Hematopoietic multipotent progenitor cell treated with erythropoietin and hydrocortisone succinate and interleukin-3 and kit ligand, for 17 days (in vitro differentiated cells): ENCODE results near the gene MYEF2.

Source experiments
- DNase-seq: peaks from one replicate; pipeline ENCODE4 v3.0.0-alpha.2; 2015; ENCODE audit warnings: low spot score

Gene MYEF2, protein sequence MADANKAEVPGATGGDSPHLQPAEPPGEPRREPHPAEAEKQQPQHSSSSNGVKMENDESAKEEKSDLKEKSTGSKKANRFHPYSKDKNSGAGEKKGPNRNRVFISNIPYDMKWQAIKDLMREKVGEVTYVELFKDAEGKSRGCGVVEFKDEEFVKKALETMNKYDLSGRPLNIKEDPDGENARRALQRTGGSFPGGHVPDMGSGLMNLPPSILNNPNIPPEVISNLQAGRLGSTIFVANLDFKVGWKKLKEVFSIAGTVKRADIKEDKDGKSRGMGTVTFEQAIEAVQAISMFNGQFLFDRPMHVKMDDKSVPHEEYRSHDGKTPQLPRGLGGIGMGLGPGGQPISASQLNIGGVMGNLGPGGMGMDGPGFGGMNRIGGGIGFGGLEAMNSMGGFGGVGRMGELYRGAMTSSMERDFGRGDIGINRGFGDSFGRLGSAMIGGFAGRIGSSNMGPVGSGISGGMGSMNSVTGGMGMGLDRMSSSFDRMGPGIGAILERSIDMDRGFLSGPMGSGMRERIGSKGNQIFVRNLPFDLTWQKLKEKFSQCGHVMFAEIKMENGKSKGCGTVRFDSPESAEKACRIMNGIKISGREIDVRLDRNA

DNA sequence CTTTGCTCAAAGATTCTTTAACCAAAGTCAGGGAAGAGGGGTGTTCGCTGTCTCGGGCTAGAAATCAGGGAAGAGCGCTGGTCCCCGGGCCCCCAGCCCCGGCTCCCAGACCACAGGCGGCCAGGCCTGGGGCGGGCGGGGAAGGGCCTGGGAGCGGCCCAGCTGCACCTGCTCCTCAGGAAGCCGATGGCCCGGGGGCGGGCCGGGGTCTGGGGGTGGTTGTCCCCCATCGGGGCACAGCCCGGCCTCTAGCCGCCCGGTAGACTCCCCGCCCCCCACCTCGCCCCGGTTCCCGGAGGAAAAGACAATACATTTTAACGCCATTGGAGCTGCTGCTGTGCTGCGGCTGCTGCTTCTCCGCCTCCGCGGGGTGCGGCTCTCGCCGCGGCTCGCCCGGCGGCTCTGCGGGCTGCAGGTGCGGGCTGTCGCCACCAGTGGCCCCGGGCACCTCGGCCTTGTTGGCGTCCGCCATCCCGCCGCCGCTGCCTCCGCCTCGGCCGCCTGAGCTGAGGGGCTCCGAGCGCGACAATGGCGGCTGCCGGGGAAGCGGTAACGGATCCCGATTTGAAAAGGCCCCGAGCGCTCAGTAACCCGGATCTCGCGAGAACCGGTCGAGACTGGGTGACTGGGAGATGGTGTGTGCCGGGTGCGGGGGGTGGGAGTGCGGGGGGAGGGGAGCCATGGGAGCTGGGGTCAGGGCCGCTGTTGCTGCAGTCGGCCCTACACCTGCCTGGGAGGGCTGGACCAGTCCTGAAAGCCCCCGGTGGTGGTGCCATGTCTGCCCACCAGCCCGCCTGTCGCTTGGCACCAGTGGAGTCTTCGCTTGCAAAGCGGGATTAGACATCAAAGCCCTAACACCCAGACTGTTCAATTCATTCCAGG is at the start of gene MYEF2:
MYEF2 (minus strand) TSS at position 530 of the 882 bp plus-strand sequence; CDS start at position 472, 58 bp downstream.
- DNase-seq = no peak

GRCh38 chr15:48225771-48226170 is 47.7 kb upstream of the MYEF2 start:
- no peak for DNase-seq

DNA sequence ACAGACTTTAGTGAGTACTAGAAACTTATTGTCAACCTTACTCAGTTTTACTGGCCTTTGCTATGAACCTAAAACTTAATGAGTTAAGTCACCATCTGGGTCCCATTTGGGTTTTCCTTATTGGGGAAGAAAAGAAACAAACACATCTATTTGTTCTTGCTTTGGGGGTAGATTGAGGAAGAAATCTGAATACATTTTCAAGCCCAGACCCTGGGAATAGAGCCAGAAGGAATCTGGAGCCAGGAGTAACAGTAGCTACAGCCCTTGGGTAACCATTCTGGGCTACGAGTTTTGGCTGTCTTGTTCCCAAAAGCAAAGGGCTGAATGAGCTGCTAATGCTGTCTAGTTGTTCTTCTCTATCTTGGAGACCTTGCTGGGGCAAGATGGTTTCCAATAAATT is 44.5 kb upstream of the MYEF2 start:
- no peak for DNase-seq

- DNase-seq = no peak
These were observed 43.8 kb upstream of the MYEF2 start for GRCh38 chr15:48221885-48222284.

GRCh38 chr15:48221261-48221660 is 43.2 kb upstream of the MYEF2 start:
- no peak for DNase-seq

- no peak for DNase-seq
These were observed 27.9 kb upstream of the MYEF2 start, which contains the start of gene SLC12A1 for GRCh38 chr15:48205981-48206380. Gene SLC12A1, plus strand, starts transcription at chr15:48206302. Its CDS starts 1,418 bp downstream, at chr15:48207720.

DNA sequence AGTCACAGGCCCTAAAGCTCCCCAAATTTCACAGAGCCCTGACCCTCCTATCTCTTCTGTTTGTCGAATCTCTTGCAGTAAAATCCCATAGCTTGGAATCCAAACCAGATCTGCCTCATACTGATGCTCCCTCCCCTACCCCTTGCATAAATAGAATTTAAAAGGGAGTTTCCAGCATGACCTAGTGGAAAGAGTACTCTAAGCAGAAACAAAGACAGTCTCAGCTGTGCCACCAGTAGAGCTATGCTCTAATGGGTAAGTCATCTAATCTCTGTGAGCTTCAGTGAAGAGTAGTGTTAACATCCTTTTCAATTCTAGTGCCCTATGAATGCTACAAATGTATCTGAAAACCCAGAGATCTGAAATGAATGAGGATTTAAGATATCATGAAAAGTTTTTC is 24.0 kb upstream of the MYEF2 start:
- DNase-seq = no peak

- no peak for DNase-seq
These were observed 13.6 kb upstream of the MYEF2 start, which contains the start of gene CTXN2 for GRCh38 chr15:48191574-48192225. Gene CTXN2, plus strand, starts transcription at chr15:48191665. Its CDS starts 9,636 bp downstream, at chr15:48201301.

DNA sequence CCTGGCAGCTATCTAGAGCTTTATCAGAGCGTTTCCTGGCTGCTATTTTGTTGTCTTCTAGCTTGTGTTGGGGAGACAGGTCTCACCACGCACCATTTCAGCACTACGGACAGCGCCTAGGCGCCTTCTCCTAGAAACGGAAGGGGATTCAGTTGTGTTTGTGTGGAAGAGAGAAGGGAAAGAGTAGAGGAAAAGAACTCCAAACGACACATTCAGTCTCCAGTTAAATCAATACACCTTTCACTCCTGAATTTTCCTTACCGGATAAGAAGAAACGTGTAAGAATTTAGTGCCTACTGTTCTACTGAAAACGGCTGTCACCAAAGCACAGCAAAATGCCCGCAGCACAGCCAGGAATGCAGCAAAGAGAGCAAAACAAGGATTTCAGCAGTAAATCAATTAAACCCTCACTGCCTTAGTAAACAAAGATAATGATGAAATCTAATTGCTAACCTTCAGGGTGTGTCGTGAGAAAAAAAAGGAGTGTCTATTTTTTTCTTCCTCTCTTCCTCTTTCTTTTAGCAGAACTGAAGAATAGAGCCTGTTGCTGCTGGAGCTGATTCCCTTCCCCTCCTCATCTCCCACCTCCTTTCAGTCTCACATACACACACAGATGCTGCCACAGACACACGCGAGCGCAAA is 13.0 kb upstream of the MYEF2 start:
- DNase-seq = no peak

GRCh38 chr15:48186271-48186670 is 8.2 kb upstream of the MYEF2 start:
- DNase-seq = no peak

DNA sequence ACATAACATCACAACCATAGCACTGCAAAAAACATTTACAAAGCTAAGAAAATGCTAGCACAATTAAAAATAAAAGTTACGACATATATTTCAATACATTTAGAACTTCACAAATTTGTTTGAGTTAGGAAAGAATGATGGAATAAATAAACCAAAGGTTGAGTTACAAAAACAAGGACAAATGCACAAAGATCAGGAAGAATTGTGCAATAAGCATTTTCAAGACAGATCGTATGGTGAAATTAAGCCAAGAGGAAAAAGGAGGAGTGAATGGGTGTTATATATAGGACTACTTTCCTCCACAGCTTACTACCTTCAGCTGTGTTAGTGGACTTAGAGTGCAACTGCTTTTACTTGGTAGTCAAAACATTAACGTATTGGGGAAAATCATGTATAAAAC is 7.4 kb upstream of the MYEF2 start:
- DNase-seq = no peak

DNA sequence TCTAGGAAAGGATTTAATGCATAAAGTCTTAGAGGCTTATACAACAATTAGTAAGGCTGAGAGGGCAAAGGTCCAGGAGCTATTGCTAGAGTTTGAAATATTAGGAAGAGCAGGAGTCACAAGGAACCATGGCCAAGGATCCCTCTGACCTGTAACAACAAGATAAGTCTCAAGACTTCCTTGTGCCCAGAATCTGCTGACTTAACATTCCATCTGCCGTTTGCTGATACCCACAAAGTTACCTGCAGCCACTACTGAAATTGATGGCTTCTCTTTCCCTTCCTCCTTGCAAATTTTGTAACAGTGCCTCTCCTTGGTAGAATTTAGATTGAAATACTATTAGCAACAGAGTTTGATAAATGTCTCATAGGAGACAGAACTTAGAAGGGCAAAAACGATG is 4.7 kb upstream of the MYEF2 start:
- no peak for DNase-seq

GRCh38 chr15:48178648-48178931 is 495 bp upstream of the MYEF2 start:
- DNase-seq = no peak

GRCh38 chr15:48177383-48177765 is 721 bp downstream of the MYEF2 start:
- DNase-seq = no peak

GRCh38 chr15:48176957-48177356 is 1.1 kb downstream of the MYEF2 start:
- DNase-seq = no peak

DNA sequence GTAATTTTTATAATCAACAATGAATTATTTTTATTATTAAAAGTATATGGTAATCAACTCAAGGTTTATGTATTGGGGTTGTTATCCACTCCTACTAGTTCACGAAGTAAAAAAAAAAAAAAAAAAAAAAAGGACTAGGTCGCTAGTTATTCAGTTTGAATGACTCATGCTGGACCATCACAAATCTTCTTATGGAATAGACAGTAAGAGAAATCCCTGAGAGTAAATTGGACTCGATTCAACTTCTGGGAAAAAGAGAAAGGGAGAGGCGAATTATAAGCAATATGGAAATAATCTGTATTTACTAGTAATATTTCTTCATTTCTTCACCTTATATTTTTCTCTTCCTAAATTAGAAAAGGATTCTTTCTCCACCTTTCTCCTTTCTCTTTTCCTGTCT is 2.0 kb downstream of the MYEF2 start:
- DNase-seq = no peak

- no peak for DNase-seq
These were observed 3.0 kb downstream of the MYEF2 start for GRCh38 chr15:48175126-48175525.

GRCh38 chr15:48170981-48171380 is 7.1 kb downstream of the MYEF2 start:
- DNase-seq = no peak

DNA sequence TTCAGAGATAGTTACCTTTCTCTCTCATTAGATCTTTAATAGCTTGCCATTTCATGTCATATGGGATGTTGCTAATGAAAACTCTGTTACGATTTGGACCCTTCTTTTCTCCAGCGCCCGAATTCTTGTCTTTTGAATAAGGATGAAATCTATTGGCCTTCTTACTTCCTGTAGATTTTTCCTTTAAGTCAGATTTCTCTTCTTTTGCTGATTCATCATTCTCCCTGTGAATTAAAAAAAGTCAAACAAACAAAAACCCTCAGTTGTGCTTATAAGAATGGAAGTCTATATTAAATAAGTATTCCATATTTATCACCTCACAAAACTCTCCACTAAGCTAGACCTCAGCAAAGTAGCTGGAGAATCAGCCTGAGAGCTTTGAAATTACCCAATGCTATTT is 9.5 kb downstream of the MYEF2 start:
- DNase-seq = no peak

- no peak for DNase-seq
These were observed 24.6 kb downstream of the MYEF2 start for GRCh38 chr15:48153526-48153925.

- no peak for DNase-seq
These were observed 28.2 kb downstream of the MYEF2 start for GRCh38 chr15:48149858-48150257.

DNA sequence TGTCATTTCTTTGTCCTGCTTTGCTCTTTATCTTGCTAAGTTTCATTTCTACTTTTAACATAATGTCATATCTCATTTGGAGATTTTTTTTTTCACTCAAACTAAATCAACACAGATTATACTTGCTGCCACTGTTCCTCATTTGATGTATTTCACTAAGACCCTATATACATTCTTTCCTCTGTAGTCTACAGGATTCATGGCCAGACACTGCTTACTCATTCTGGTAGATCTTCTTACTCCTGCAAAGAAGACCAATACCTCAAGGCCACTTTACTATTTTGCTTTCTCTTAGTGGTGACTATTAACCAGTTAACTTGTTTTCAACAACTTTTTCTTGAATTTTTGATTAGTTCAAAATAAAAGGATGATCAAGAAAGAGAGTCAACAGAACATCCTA is 30.7 kb downstream of the MYEF2 start:
- DNase-seq = no peak
